Large intestine (tissue), 3 donors: ENCODE data around the gene DAPL1. TPM values are rescaled to one million over a fixed set of nuclear protein-coding genes. Genes with fewer than 3 reads are reported as not detected.

ENCODE experiments used
- DNase-seq, 2 donors: peaks; one replicate each; pipeline versions ENCODE4 v3.0.0 to v3.0.0-alpha.2; 2013
- H3K27ac ChIP-seq: one replicate; pipeline ENCODE4 v1.5.1; 2013; ENCODE audit warnings: low read length
- H3K27me3 ChIP-seq: 2 replicates; pipeline ENCODE4 v1.6.1; 2013; ENCODE audit warnings: low read length; ENCODE audit not compliant: control insufficient read depth, insufficient read depth
- H3K36me3 ChIP-seq: 2 replicates; pipeline ENCODE4 v1.6.1; 2013; ENCODE audit warnings: low read length; ENCODE audit not compliant: control insufficient read depth, insufficient read depth
- H3K4me1 ChIP-seq: one replicate; pipeline ENCODE4 v1.6.1; 2013; ENCODE audit warnings: low read length; ENCODE audit not compliant: control insufficient read depth, insufficient read depth
- H3K4me3 ChIP-seq: one replicate; pipeline ENCODE4 v1.5.1; 2013; ENCODE audit warnings: low read length
- H3K9me3 ChIP-seq: one replicate; pipeline ENCODE4 v1.6.1; 2013; ENCODE audit warnings: mild to moderate bottlenecking, low read depth, low read length, moderate library complexity; ENCODE audit not compliant: control insufficient read depth
- WGBS: methylation state at CpG from one replicate; pipeline ENCODE4 v1.1.5; 2013; ENCODE audit warnings: low lambda C conversion rate; ENCODE audit not compliant: insufficient coverage; 5-methylcytosine and 5-hydroxymethylcytosine counted together
- polyA plus RNA-seq: library from polyadenylated mRNA; unstranded; fragments of 120-200 nt; gene quantifications from one replicate; pipeline ENCODE4 v1.2.1, GENCODE V29; 2013

Gene DAPL1
- polyA plus RNA-seq, 1 donor, result 1.6 TPM

DNA sequence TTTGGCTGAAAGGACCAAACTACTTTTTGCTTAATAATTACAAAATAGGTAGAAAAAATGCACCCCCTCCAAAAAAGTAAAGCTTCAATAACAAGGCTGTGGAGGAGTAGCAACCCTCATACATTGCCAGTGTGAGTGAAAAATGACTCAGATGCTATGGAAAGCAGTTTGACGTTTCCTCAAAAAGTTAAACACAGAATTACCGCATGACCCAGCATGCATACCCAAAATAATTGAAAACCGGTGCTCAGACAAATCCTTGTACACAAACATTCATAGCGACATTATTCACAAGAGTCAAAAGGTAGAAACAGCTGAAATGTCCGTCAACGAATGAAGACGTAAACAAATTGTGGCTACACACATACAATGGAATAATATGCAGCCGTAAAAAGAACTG is 38.8 kb upstream of the DAPL1 start:
- Histone ChIP-seq H3K27ac (no peak overlapping the region), H3K36me3 (no peaks in the 10 kb centered on the region), H3K9me3 (no peaks in the 10 kb centered on the region), H3K4me3 (no peak overlapping the region), H3K4me1 (no peaks in the 10 kb centered on the region), H3K27me3 (no peaks in the 10 kb centered on the region)
- WGBS, result 90% methylated on average over 2 of the region's 8 CpGs
- no peak for DNase-seq

DNA sequence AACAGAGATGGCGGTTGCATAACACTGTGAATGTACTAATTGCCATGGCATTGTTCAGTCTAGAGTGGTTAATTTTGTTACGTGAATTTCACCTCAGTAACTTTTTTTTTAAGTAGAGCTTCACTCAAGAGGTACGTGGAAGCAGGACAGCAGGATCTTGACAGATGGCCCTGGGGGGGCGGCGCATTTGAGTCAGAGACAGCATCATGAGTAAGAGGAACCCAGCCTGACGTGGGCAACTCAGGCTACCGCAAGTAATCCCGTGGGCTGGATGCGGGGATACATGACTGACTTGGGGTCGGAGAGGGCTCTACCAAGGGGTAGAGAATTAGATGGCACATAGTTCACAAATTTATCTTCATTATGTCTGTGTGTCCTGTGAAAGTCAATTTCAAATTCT is 38.1 kb upstream of the DAPL1 start:
- H3K4me1 ChIP-seq, result no peaks in the 10 kb centered on the region
- no peaks in the 10 kb centered on the region for H3K9me3 ChIP-seq
- WGBS, result 90% methylated on average over 2 of the region's 10 CpGs
- no peaks in the 10 kb centered on the region for H3K36me3 ChIP-seq
- no peaks in the 10 kb centered on the region for H3K27me3 ChIP-seq
- no peak for DNase-seq
- no peak overlapping the region for H3K27ac ChIP-seq
- H3K4me3 ChIP-seq, result no peak overlapping the region

DNA sequence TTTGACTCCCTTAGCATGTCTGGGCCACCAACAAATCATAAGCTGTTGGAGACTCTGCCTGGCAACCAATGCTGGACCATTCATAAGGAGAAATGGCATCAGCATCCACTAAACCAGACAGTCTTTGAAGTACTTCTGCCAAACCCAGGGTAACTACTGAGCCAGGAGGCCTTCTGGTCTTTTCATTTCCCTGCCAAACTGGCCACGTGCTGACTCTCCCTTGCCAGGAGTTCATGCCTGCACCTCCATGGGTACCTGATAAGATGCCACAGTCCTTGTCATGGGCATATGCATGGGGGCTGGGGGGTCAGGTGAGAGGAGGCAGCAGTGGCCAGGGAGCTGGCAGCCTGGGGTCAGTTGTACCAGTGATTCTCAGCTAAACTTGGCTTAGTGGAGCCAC is 34.2 kb upstream of the DAPL1 start:
- WGBS, result no CpG with 5 or more reads among the region's 1 CpG
- H3K9me3 ChIP-seq, result no peaks in the 10 kb centered on the region
- H3K36me3 ChIP-seq, result no peaks in the 10 kb centered on the region
- no peak for DNase-seq
- H3K4me1 ChIP-seq, result no peaks in the 10 kb centered on the region
- H3K27ac ChIP-seq, result no peak overlapping the region
- H3K4me3 ChIP-seq, result no peak overlapping the region
- H3K27me3 ChIP-seq, result no peaks in the 10 kb centered on the region

DNA sequence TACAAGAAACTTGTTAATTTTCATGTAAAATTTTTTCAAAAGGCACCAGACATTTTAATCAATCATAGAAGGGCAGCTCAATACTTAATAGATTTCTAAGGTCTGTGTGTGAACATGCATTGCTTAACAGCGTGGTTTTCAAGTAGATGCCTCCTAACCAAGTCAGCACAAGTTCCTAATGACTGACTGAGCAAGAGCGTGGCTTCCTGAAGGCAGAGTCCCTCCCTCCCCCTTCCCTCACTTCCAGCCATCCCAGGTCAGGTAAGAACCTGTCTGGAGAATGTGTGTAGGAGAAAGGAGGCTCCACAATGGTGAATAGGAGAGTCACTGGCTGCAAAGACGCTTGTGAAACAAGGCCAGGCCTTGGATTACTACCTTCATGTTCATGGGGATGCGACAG is 33.5 kb upstream of the DAPL1 start:
- Histone ChIP-seq H3K9me3 (no peaks in the 10 kb centered on the region), H3K4me1 (no peaks in the 10 kb centered on the region), H3K27me3 (no peaks in the 10 kb centered on the region), H3K36me3 (no peaks in the 10 kb centered on the region), H3K4me3 (no peak overlapping the region), H3K27ac (no peak overlapping the region)
- DNase-seq, result no peak
- WGBS, result no CpG with 5 or more reads among the region's 4 CpGs

DNA sequence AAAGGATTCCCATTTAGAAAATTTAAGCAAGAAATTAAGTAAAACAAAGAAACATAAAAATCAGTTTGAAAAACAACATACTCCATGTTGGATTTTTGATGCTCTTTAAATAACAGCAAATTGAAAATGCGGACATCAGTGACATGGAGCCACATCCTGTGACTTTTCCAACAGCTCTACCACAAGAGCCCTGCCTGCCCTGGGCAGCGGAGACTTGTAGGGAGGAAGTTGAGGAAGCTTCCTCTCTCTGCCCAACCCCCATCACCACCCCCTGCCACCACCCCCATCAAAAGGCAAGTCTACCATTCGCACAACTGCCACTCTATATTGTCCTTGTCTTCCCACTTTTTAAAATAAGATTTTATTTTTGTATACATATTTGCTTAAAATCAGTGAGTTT is 32.8 kb upstream of the DAPL1 start:
- no peak overlapping the region for H3K4me3 ChIP-seq
- no peak for DNase-seq
- H3K36me3 ChIP-seq, result no peaks in the 10 kb centered on the region
- no peaks in the 10 kb centered on the region for H3K27me3 ChIP-seq
- H3K9me3 ChIP-seq, result no peaks in the 10 kb centered on the region
- WGBS, result no CpG with 5 or more reads among the region's 3 CpGs
- H3K4me1 ChIP-seq, result no peaks in the 10 kb centered on the region
- H3K27ac ChIP-seq, result no peak overlapping the region

DNA sequence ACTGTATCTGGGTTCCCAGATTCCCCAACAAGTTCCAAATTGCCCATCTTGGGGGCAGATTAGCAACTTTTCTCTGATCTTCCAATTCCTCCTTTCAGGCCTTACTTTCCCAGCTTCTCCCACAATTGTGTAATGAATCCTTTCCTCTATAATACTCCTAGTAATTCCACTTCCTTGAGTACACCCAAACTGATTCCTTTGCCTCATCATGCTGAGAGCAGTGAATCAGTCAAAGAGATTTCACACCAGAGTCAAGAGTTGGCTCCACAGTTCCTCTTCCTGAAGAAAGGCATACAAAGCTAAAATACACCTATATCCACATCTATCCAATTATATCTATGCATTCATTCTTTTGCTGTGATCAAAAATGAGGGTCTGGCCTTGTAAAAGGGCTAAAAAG is 28.6 kb upstream of the DAPL1 start:
- no peak for DNase-seq
- Histone ChIP-seq H3K9me3 (no peaks in the 10 kb centered on the region), H3K4me1 (no peaks in the 10 kb centered on the region), H3K4me3 (no peak overlapping the region), H3K36me3 (no peaks in the 10 kb centered on the region), H3K27ac (no peak overlapping the region), H3K27me3 (no peaks in the 10 kb centered on the region)

DNA sequence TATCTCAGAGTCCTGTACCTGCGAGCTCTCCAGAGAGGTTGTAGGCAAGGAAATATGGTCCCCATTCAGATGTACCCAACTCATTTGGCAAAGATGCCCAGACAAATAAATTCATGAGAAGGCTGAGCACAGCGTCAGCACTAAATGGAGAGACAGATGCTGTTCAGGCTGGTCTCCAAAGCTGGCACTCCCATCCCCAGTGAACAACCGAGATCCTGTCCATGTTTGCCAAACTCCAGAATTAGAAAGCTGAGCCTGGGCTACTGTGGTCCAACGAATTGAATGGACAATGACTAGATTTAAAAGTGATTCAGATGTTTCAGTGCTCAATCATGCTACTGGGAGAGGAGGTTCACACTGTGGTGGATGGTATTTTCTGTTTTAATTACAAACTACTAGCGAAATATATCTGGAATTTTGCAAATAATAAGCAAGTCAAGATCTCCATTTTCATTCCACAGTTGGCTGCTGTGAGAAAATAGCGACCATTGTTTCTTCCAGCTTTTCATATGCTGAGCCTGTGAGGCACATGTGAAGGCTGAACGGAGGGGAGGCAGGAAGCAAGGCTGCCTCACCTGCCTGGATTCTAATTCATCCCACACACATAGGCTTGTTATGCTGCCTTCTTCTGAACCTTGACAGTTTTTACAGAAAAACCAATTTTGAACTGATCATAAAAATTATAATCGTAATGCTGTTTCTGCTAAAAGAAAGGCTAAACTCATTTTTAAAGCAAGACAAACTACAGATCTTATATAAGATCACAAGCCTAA is 22.6 kb upstream of the DAPL1 start:
- Histone ChIP-seq H3K27ac (no peak overlapping the region), H3K36me3 (no peaks in the 10 kb centered on the region), H3K9me3 (no peaks in the 10 kb centered on the region), H3K4me3 (no peak overlapping the region), H3K27me3 (no peaks in the 10 kb centered on the region), H3K4me1 (peaks cover 5% of the 10 kb centered on the region)
- 90% methylated on average over 2 of the region's 8 CpGs for WGBS
- no peak for DNase-seq

DNA sequence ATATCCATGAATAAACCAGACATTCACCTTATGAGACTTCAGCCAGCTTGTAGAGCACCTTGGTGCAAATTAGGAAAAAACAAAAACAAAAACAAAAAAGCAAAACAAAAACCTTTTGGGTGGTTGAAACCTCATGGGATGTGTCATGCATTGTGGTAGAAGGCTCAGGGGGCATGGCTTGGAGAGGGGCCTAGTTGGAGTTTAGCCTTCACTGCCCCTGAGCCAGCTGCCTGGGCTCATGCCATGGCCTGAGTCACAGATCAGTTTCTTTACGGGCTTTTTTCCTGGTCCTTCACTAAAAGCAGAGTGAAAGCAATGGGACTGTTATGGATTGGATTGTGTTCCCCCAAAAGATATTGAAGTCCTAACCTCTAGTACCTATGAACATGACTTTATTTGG is 22.0 kb upstream of the DAPL1 start:
- Histone ChIP-seq H3K4me1 (peaks cover 5% of the 10 kb centered on the region), H3K4me3 (no peak overlapping the region)
- no CpG with 5 or more reads among the region's 1 CpG for WGBS

DNA sequence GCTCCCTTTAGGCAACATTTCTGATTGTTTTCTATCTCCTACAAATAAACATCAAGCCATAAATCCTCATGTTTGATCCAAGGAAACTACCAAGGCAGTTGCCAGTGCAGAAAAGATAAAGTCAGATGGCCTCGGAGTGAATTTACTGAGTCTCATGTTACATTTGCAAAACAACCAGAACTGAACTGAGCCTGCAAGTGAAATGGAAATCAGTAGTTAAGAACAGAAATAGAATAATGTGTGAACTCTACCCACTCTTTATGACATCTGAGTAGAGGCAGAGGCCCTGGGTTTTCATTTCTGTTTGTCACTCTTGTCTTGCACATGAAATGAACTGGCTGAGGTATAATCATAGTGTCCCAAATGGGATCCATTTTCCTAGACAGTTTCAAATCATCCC is 20.4 kb upstream of the DAPL1 start:
- Histone ChIP-seq H3K4me3 (no peak overlapping the region), H3K27ac (no peak overlapping the region), H3K4me1 (peaks cover 5% of the 10 kb centered on the region), H3K9me3 (no peaks in the 10 kb centered on the region), H3K27me3 (no peaks in the 10 kb centered on the region), H3K36me3 (no peaks in the 10 kb centered on the region)
- DNase-seq, result no peak
- 0% methylated on average over 1 of the region's 1 CpG for WGBS

More for the DNA sequence above, 22.0 kb upstream of the DAPL1 start:
- no peak overlapping the region for H3K27ac ChIP-seq
- DNase-seq, result no peak
- H3K9me3 ChIP-seq, result no peaks in the 10 kb centered on the region
- no peaks in the 10 kb centered on the region for H3K36me3 ChIP-seq
- H3K27me3 ChIP-seq, result no peaks in the 10 kb centered on the region

DNA sequence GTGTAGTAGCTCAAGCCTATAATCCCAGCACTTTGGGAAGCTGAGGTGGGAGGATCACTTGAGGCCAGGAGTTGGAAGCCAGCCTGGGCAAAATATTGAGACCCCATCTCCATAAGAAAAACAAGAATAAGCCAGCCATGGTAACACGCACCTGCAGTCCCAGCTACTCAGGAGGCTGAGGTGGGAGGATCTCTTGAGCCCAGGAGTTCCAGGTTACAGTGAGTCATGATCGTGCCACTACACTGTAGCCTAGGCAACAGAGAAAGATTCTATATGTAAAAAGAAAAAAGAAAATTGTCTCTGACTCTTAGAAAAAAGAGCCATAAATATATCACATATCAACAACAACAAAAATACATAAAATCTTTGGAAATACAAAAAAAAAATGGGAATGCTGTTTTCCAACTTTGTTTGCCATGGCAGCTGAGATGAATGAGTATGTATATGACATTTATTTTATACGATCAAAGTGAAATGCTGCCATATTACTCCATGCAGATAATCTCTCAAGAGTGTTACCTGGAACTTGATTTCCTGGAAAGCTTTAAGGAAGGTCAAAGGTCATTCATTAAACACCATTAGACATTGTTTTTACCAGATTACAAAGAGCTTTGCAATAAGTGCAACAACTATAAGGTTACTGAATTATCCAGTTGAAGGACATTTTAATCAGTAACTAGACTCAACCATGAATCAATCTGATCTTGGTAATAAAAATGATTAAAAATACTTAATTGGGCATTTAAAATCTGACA is 19.7 kb upstream of the DAPL1 start:
- no peaks in the 10 kb centered on the region for H3K9me3 ChIP-seq
- H3K27me3 ChIP-seq, result no peaks in the 10 kb centered on the region
- H3K27ac ChIP-seq, result no peak overlapping the region
- 80% methylated on average over 1 of the region's 3 CpGs for WGBS
- DNase-seq, result peak in 1 of 2 donors; percentile 56
- H3K4me1 ChIP-seq, result peaks cover 5% of the 10 kb centered on the region
- no peaks in the 10 kb centered on the region for H3K36me3 ChIP-seq
- H3K4me3 ChIP-seq, result no peak overlapping the region

DNA sequence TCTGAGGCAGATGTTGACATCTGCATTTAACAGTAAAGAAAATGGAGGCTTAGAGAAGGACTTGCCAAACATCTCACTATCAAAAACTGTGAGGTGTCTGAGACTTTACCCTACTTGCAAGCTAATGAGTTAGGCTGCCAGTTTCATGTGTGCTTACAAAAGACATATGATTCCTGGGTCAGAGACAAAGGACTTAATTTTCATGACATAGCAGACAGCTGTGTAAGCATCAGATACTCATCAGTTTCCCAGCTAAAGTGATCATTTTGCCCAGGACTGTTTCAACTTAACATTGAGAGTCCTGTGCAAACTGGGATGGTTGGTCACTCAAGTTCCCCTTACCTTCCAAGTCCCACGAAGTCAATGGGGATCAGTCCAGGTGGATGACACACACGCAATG is 18.9 kb upstream of the DAPL1 start:
- Histone ChIP-seq H3K36me3 (no peaks in the 10 kb centered on the region), H3K9me3 (no peaks in the 10 kb centered on the region), H3K4me3 (no peak overlapping the region), H3K27ac (no peak overlapping the region), H3K4me1 (peaks cover 9% of the 10 kb centered on the region), H3K27me3 (no peaks in the 10 kb centered on the region)
- DNase-seq, result peak in 1 of 2 donors; percentile 50
- no CpG with 5 or more reads among the region's 2 CpGs for WGBS
